ENCODE data around the gene GANC. TPM values are rescaled to one million over a fixed set of nuclear protein-coding genes. Genes with fewer than 3 reads are reported as not detected.
A peak's percentile ranks its signal among the peaks of the same experiment; 100 is the strongest.
"Not testable (repeated sequence)": the region's sequence is repeated elsewhere in the genome, so short reads cannot be mapped to it uniquely, and the experiment has no call there.

GANC gene
- total RNA-seq = 10 to 100 TPM; 23.5 to 26.1 TPM

GRCh38 chr15:42272939-42273899, at the start of gene GANC, which contains the start of gene TMEM87A:
Gene GANC (plus strand): TSS chr15:42273201. CDS start chr15:42274482, 1,281 bp downstream.
Gene TMEM87A (minus strand): TSS chr15:42273433. CDS start chr15:42273398, 35 bp downstream.
- Mint-ChIP-seq H3K9me3 (no peaks in the 10 kb centered on the region), H3K27ac (peak within 1 kb of the TSS; percentile 99), H3K36me3 (peaks cover 14% of the 10 kb centered on the region), H3K27me3 (no peaks in the 10 kb centered on the region), H3K4me1 (ENCODE audit: low read depth) (peaks cover 44% of the 10 kb centered on the region), H3K4me3 (peak within 1 kb of the TSS; percentile 99)
- CTCF ChIA-PET = interaction anchor here (0.6 to 0.8 kb wide), 2 partner anchors 10 to 184 kb away, joined by 4 read pairs; no protein-coding TSS in a partner anchor
- DNase-seq = peak; percentile 98
- POLR2A ChIA-PET = interaction anchor here (0.6 to 1.3 kb wide), 5 partner anchors 11 to 303 kb away, joined by 3 to 7 read pairs (median 3); partner anchors contain the start of genes SNAP23 and VPS39
- intact Hi-C loops (cut with micrococcal nuclease) = loop anchor here (1.0 to 10.0 kb wide), 8 partner anchors 64 to 833 kb away; partner anchors contain the start of genes STARD9, TTBK2, UBR1 and VPS39

- POLR2A ChIA-PET = no interaction called here
- Mint-ChIP-seq H3K27me3 (no peaks in the 10 kb centered on the region), H3K27ac (no peak overlapping the region), H3K36me3 (peaks cover 21% of the 10 kb centered on the region), H3K4me1 (ENCODE audit: low read depth) (no peaks in the 10 kb centered on the region), H3K9me3 (no peaks in the 10 kb centered on the region), H3K4me3 (no peak overlapping the region)
- no peak for DNase-seq
- CTCF ChIA-PET = no interaction called here
- intact Hi-C loops (cut with micrococcal nuclease) = no loop called here
Observed at GRCh38 chr15:42226648-42227047, 46.4 kb upstream of the GANC start.

- intact Hi-C loops (cut with micrococcal nuclease) = no loop called here
- no peak overlapping the region for H3K4me3 Mint-ChIP-seq
- no peaks in the 10 kb centered on the region for H3K9me3 Mint-ChIP-seq
- ChIA-PET CTCF (no interaction called here), POLR2A (interaction anchor here (0.8 kb wide), 1 partner anchor 20 kb away, joined by 4 read pairs; the partner anchor contains the start of gene VPS39)
- no peaks in the 10 kb centered on the region for H3K4me1 Mint-ChIP-seq (ENCODE audit: low read depth)
- H3K27ac Mint-ChIP-seq = no peak overlapping the region
- no peaks in the 10 kb centered on the region for H3K27me3 Mint-ChIP-seq
- no peak for DNase-seq
- peaks cover 21% of the 10 kb centered on the region for H3K36me3 Mint-ChIP-seq
Observed at GRCh38 chr15:42228036-42228435, 45.0 kb upstream of the GANC start.

- H3K4me1 Mint-ChIP-seq (ENCODE audit: low read depth); H3K9me3 Mint-ChIP-seq; intact Hi-C loops (cut with micrococcal nuclease); H3K27ac Mint-ChIP-seq; H3K4me3 Mint-ChIP-seq; DNase-seq; H3K27me3 Mint-ChIP-seq: not testable (repeated sequence)
- H3K36me3 Mint-ChIP-seq = peaks cover 21% of the 10 kb centered on the region
- ChIA-PET CTCF (interaction anchor here (0.6 kb wide), 1 partner anchor 11 kb away, joined by 3 read pairs; no protein-coding TSS in a partner anchor), POLR2A (interaction anchor here (0.6 to 0.7 kb wide), 2 partner anchors 308 to 425 kb away, joined by 3 to 5 read pairs; no protein-coding TSS in a partner anchor)
Observed at GRCh38 chr15:42228981-42229380, 44.0 kb upstream of the GANC start.

GRCh38 chr15:42231088-42231487, 41.9 kb upstream of the GANC start:
- Mint-ChIP-seq H3K4me1 (ENCODE audit: low read depth) (no peaks in the 10 kb centered on the region), H3K4me3 (no peak overlapping the region), H3K9me3 (no peaks in the 10 kb centered on the region), H3K36me3 (peaks cover 18% of the 10 kb centered on the region), H3K27me3 (no peaks in the 10 kb centered on the region), H3K27ac (no peak overlapping the region)
- no peak for DNase-seq
- POLR2A ChIA-PET = no interaction called here
- CTCF ChIA-PET = no interaction called here
- intact Hi-C loops (cut with micrococcal nuclease) = no loop called here

GRCh38 chr15:42232606-42233005, 40.4 kb upstream of the GANC start:
- H3K4me1 Mint-ChIP-seq (ENCODE audit: low read depth) = no peaks in the 10 kb centered on the region
- ChIA-PET POLR2A (no interaction called here), CTCF (no interaction called here)
- H3K9me3 Mint-ChIP-seq = no peaks in the 10 kb centered on the region
- intact Hi-C loops (cut with micrococcal nuclease) = no loop called here
- H3K36me3 Mint-ChIP-seq = peaks cover 19% of the 10 kb centered on the region
- no peak for DNase-seq
- H3K27me3 Mint-ChIP-seq = no peaks in the 10 kb centered on the region
- H3K4me3 Mint-ChIP-seq = no peak overlapping the region
- no peak overlapping the region for H3K27ac Mint-ChIP-seq

- no peak overlapping the region for H3K27ac Mint-ChIP-seq
Observed at GRCh38 chr15:42233107-42233506, 39.9 kb upstream of the GANC start.

GRCh38 chr15:42239528-42240182, 33.3 kb upstream of the GANC start:
- no peaks in the 10 kb centered on the region for H3K9me3 Mint-ChIP-seq
- no peaks in the 10 kb centered on the region for H3K27me3 Mint-ChIP-seq
- intact Hi-C loops (cut with micrococcal nuclease) = no loop called here
- no peak for DNase-seq
- ChIA-PET CTCF (no interaction called here), POLR2A (no interaction called here)
- H3K27ac Mint-ChIP-seq = no peak overlapping the region
- H3K36me3 Mint-ChIP-seq = peaks cover 32% of the 10 kb centered on the region
- H3K4me3 Mint-ChIP-seq = no peak overlapping the region
- H3K4me1 Mint-ChIP-seq (ENCODE audit: low read depth) = peaks cover 5% of the 10 kb centered on the region

More at GRCh38 chr15:42233107-42233506, 39.9 kb upstream of the GANC start:
- Mint-ChIP-seq H3K9me3 (no peaks in the 10 kb centered on the region), H3K27me3 (no peaks in the 10 kb centered on the region), H3K4me1 (ENCODE audit: low read depth) (no peaks in the 10 kb centered on the region), H3K4me3 (no peak overlapping the region), H3K36me3 (peaks cover 19% of the 10 kb centered on the region)
- ChIA-PET POLR2A (no interaction called here), CTCF (no interaction called here)
- intact Hi-C loops (cut with micrococcal nuclease) = no loop called here
- no peak for DNase-seq

- ChIA-PET CTCF (interaction anchor here (0.6 kb wide), 1 partner anchor 463 kb away, joined by 3 read pairs; no protein-coding TSS in a partner anchor), POLR2A (interaction anchor here (1.1 kb wide), 1 partner anchor 25 kb away, joined by 3 read pairs; no protein-coding TSS in a partner anchor)
- Mint-ChIP-seq H3K27me3 (no peaks in the 10 kb centered on the region), H3K36me3 (peaks cover 26% of the 10 kb centered on the region), H3K9me3 (no peaks in the 10 kb centered on the region), H3K4me1 (ENCODE audit: low read depth) (peaks cover 5% of the 10 kb centered on the region), H3K27ac (no peak overlapping the region), H3K4me3 (no peak overlapping the region)
- intact Hi-C loops (cut with micrococcal nuclease) = no loop called here
- no peak for DNase-seq
Observed at GRCh38 chr15:42240823-42241222, 32.2 kb upstream of the GANC start.

GRCh38 chr15:42253300-42253699, 19.7 kb upstream of the GANC start:
- H3K27me3 Mint-ChIP-seq = no peaks in the 10 kb centered on the region
- no peak for DNase-seq
- H3K27ac Mint-ChIP-seq = no peak overlapping the region
- H3K4me3 Mint-ChIP-seq = no peak overlapping the region
- intact Hi-C loops (cut with micrococcal nuclease) = no loop called here
- ChIA-PET CTCF (no interaction called here), POLR2A (no interaction called here)
- no peaks in the 10 kb centered on the region for H3K4me1 Mint-ChIP-seq (ENCODE audit: low read depth)
- H3K36me3 Mint-ChIP-seq = peaks cover 29% of the 10 kb centered on the region
- peaks cover 9% of the 10 kb centered on the region for H3K9me3 Mint-ChIP-seq

GRCh38 chr15:42264795-42265194, 8.2 kb upstream of the GANC start:
- intact Hi-C loops (cut with micrococcal nuclease) = no loop called here
- no peak for DNase-seq
- peaks cover 23% of the 10 kb centered on the region for H3K4me1 Mint-ChIP-seq (ENCODE audit: low read depth)
- H3K27ac Mint-ChIP-seq = peak overlapping the region; percentile 39
- ChIA-PET POLR2A (no interaction called here), CTCF (interaction anchor here (1.1 kb wide), 1 partner anchor 22 kb away, joined by 3 read pairs; no protein-coding TSS in a partner anchor)
- H3K9me3 Mint-ChIP-seq = no peaks in the 10 kb centered on the region
- no peaks in the 10 kb centered on the region for H3K27me3 Mint-ChIP-seq
- peaks cover 50% of the 10 kb centered on the region for H3K36me3 Mint-ChIP-seq
- H3K4me3 Mint-ChIP-seq = no peak overlapping the region

GRCh38 chr15:42267286-42267685, 5.7 kb upstream of the GANC start:
- POLR2A ChIA-PET = no interaction called here
- Mint-ChIP-seq H3K27ac (no peak overlapping the region), H3K4me3 (no peak overlapping the region), H3K27me3 (no peaks in the 10 kb centered on the region), H3K9me3 (no peaks in the 10 kb centered on the region), H3K4me1 (ENCODE audit: low read depth) (peaks cover 44% of the 10 kb centered on the region), H3K36me3 (peaks cover 46% of the 10 kb centered on the region)
- DNase-seq = no peak
- intact Hi-C loops (cut with micrococcal nuclease) = no loop called here
- CTCF ChIA-PET = no interaction called here
